SIG-M5 treated with dmso at 0.1 percent for 504 hours (cell line): ENCODE results near the gene UBE3C.

Experiments
- DNase-seq: peaks from one replicate; lab custom pipeline; 2025; ENCODE audit not compliant: unreplicated experiment; lab: John Stamatoyannopoulos, UW

The UBE3C gene

GRCh38 chr7:157318015-157318706 lies 179.4 kb downstream of the UBE3C start:
- peak; percentile 42 for DNase-seq
